K562 treated with DMSO at 1 percent for 12 hours (cell line): ENCODE results near the gene CEL. TPM values are rescaled to one million over a fixed set of nuclear protein-coding genes. Genes with fewer than 3 reads are reported as not detected.

ENCODE experiments used
- total RNA-seq: library from RNA; unstranded; fragments of 300-600 nt; gene quantifications from 2 replicates; pipeline ENCODE4 v1.2.3, GENCODE V29; 2022; ENCODE audit not compliant: insufficient read depth

The CEL gene
- total RNA-seq = 0.91 and 1.7 TPM in 2 replicates

DNA sequence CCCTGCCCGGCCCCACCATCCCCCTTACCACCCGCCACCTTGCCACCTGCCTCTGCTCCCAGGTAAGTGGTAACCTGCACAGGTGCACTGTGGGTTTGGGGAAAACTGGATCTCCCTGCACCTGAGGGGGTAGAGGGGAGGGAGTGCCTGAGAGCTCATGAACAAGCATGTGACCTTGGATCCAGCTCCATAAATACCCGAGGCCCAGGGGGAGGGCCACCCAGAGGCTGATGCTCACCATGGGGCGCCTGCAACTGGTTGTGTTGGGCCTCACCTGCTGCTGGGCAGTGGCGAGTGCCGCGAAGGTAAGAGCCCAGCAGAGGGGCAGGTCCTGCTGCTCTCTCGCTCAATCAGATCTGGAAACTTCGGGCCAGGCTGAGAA, at the start of gene CEL:
Gene CEL, plus strand, starts transcription at position 218 of the 382 bp plus-strand sequence. Its CDS starts 22 bp downstream, at position 240.

DNA sequence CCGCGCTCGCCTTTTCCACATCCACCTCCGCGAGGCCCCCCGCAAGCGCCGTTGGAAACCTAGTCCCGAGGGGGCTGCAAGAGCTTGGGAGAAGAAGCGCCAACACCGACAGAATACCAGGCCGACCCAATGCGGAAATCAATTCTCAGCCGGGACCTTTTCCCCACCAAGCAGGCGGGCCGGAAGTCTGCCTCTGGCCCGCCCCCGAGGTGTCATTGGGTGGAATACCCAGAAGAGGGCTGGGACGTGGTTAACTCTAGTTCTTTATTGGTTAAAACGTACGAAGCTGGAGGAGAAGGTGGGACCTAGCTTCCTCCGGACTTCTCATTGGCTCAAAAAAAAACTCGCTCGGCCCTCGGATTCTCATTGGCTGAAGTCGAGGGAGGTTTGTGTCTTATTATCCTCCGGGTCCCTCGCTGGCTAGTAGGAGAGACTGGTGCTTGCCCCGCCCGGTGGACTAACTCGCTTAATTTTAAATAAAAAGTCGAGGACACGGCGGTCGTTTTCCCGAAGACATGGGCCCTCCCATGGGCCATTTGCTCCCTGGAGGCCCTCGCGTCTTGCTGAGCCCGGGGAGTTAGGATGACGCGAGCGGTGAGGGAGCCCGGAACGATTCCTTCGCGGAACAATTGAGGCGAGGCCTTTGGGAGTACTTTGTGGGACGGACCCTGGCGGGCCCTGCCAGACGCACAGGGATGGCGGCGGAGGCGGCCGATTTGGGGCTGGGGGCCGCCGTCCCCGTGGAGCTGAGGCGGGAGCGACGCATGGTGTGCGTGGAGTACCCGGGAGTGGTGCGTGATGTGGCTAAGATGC, 31.3 kb upstream of the CEL start, which contains the start of gene GTF3C5:
Gene GTF3C5, plus strand, starts transcription at position 681 of the 813 bp plus-strand sequence. Its CDS starts 15 bp downstream, at position 696.

Other genes starting within 250 kb of the CEL start
- 3.3 TPM in 1 of 2 replicates, not detected in the other for gene AK8, start 183.7 kb upstream of the CEL start, total RNA-seq
- gene SPACA9, start 183.1 kb upstream of the CEL start, total RNA-seq = 0.53 and 1.7 TPM in 2 replicates
- 6.6 and 23.9 TPM in 2 replicates for gene TSC1, start 117.4 kb upstream of the CEL start, total RNA-seq
- gene GFI1B, start 83.3 kb upstream of the CEL start, total RNA-seq = 52.8 and 56.5 TPM in 2 replicates
- 83.7 and 101 TPM in 2 replicates for gene GTF3C5, start 31.0 kb upstream of the CEL start, total RNA-seq
- 30.9 and 43.2 TPM in 2 replicates for gene RALGDS, start 59.3 kb downstream of the CEL start, total RNA-seq
- 11.1 and 16.4 TPM in 2 replicates for gene GBGT1, start 101.9 kb downstream of the CEL start, total RNA-seq
- not detected in 2 replicates for gene OBP2B, start 147.3 kb downstream of the CEL start, total RNA-seq
- gene ABO, start 213.2 kb downstream of the CEL start, total RNA-seq = 2.8 and 9.1 TPM in 2 replicates